Activated T-helper 1 cell treated with anti-CD3 and anti-CD28 coated beads, Interleukin-12 subunit alpha, Interleukin-12 subunit beta, Interleukin-2, Interleukin-4 antibody, amounts not matched to agents 30 ng/mL and 10 ng/mL and 1 ng/mL, durations not matched to agents 14 hours and 24 hours and 36 hours (primary cell): Measurements from ENCODE around the gene CNDP1. TPM values are rescaled to one million over a fixed set of nuclear protein-coding genes. Genes with fewer than 3 reads are reported as not detected.
A peak's percentile ranks its signal among the peaks of the same experiment; 100 is the strongest.

ENCODE experiments used
- DNase-seq: peaks from one replicate; pipeline ENCODE4 v3.0.0; 2021; ENCODE audit warnings: low spot score
- H3K27ac Mint-ChIP-seq: one replicate; pipeline ENCODE4 v1.8.0; 2021; ENCODE audit warnings: mild to moderate bottlenecking, mixed read lengths
- H3K27me3 Mint-ChIP-seq: one replicate; pipeline ENCODE4 v1.8.0; 2022; ENCODE audit warnings: mild to moderate bottlenecking, moderate library complexity, mixed read lengths; ENCODE audit not compliant: insufficient read depth
- H3K36me3 Mint-ChIP-seq: one replicate; pipeline ENCODE4 v1.8.0; 2021; ENCODE audit warnings: low read depth, mixed read lengths
- H3K4me1 Mint-ChIP-seq: one replicate; pipeline ENCODE4 v1.8.0; 2021; ENCODE audit warnings: low read depth, mixed read lengths
- H3K4me3 Mint-ChIP-seq: one replicate; pipeline ENCODE4 v1.8.0; 2021; ENCODE audit warnings: mild to moderate bottlenecking, moderate library complexity, mixed read lengths
- H3K9me3 Mint-ChIP-seq: one replicate; pipeline ENCODE4 v1.8.0; 2021; ENCODE audit warnings: mixed read lengths
- intact Hi-C: fragments of 100-400 bp; cut with micrococcal nuclease; formaldehyde crosslinking; loops from one replicate; pipeline ENCODE4 v1.15.1; 2024
- total RNA-seq: library from RNA; stranded (reverse); gene quantifications from 2 replicates; pipeline ENCODE4 v1.2.3, GENCODE V29; 2022

The CNDP1 gene, protein sequence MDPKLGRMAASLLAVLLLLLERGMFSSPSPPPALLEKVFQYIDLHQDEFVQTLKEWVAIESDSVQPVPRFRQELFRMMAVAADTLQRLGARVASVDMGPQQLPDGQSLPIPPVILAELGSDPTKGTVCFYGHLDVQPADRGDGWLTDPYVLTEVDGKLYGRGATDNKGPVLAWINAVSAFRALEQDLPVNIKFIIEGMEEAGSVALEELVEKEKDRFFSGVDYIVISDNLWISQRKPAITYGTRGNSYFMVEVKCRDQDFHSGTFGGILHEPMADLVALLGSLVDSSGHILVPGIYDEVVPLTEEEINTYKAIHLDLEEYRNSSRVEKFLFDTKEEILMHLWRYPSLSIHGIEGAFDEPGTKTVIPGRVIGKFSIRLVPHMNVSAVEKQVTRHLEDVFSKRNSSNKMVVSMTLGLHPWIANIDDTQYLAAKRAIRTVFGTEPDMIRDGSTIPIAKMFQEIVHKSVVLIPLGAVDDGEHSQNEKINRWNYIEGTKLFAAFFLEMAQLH
- total RNA-seq = not detected in 2 replicates

DNA sequence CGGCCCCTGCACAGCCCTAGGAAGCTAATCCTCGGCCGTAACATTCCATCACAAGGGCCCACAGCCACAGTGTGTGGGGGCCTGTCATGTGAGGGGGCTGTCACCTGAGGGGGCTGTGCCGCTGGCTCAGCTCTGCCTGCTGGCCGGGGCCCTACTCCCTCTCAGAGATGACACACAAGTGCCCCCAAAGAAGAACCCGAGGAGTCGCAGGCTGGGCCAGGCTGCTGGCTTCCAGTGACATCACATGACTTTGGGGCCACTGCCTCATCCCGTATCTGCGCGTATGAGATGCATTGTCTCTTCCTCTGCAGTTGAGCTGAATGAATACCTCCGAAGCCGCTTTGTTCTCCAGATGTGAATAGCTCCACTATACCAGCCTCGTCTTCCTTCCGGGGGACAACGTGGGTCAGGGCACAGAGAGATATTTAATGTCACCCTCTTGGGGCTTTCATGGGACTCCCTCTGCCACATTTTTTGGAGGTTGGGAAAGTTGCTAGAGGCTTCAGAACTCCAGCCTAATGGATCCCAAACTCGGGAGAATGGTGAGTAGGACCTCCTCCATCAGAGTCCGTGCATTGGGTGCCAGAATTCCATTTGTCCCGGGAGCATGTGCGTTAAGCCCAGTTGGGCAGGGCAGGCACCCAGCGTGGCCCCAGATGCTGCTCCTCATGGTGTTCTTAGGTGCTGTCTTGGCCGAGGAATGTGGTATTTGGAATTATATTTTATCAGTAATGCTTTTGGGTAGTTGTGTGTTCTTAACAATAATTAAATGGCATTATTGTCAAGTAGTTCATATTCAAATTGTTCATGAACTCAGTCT, at the start of gene CNDP1:
TSS of gene CNDP1 (plus strand) at position 351 of the 820 bp plus-strand sequence. CDS start at position 519, 168 bp downstream.
- H3K27me3 Mint-ChIP-seq = peaks cover 3% of the 10 kb centered on the region
- H3K9me3 Mint-ChIP-seq = no peaks in the 10 kb centered on the region
- H3K27ac Mint-ChIP-seq = no peak within 1 kb of the TSS
- H3K4me1 Mint-ChIP-seq = no peaks in the 10 kb centered on the region
- intact Hi-C loops = no loop called here
- DNase-seq = no peak
- H3K4me3 Mint-ChIP-seq = no peak within 1 kb of the TSS
- no peaks in the 10 kb centered on the region for H3K36me3 Mint-ChIP-seq

DNA sequence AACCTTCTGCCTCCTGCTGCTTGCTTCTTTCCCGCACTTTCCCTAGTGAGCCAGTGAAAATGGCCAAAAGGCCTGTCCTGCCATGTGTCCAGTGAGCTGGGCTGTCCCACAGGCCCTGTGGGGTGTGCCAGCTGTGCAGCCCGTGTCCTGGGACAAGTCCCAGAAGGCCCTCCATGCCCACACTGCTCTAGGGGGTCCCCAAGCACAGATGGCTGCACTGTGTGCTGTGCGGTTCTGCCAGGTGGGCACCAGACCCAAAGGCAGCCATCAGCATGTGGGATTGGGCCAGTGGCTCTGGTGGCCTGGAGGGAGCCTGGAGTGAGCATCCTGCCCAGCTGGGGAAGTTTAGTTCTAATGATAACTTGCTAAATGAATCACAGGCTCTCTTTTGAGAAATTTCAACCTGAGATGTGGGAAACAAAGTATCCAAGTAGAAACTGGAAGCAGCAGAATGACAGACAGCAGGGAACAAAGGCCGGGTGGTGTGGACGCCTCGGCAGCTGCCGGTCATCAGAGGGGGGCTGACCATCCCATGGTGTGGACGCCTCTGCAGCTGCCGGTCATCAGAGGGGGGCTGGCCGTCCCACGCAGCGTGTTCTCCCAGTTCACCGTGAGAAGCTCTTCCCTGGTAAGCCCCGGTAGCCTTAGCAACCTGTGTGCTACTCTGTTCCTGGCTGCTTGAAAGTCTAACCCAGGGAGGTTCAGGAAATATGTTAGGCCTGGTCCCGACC, 48.0 kb upstream of the CNDP1 start:
- Mint-ChIP-seq H3K27me3 (peaks cover 7% of the 10 kb centered on the region), H3K4me1 (peaks cover 20% of the 10 kb centered on the region), H3K27ac (peak overlapping the region; percentile 48), H3K36me3 (no peaks in the 10 kb centered on the region), H3K4me3 (no peak overlapping the region), H3K9me3 (no peaks in the 10 kb centered on the region)
- intact Hi-C loops = no loop called here
- no peak for DNase-seq

DNA sequence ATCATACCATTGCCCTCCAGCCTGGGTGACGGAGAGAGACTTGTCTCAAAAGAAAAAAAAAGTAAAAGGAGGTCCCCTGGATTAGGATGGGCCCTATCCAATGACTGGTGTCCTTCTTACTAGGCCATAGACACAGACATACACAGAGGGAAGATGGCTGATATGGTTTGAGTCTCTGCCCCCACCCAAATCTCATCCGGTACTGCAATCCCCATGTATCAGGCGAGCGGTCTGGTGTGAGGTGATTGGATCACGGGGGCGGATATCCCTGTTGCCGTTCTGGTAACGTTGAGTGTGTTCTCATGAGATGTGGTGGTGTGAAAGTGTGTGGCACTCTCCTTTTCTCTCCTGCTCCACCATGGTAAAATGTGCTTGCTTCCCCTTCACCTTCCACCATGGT, 45.9 kb upstream of the CNDP1 start:
- intact Hi-C loops = no loop called here
- Mint-ChIP-seq H3K9me3 (no peaks in the 10 kb centered on the region), H3K27ac (no peak overlapping the region), H3K27me3 (peaks cover 7% of the 10 kb centered on the region), H3K36me3 (no peaks in the 10 kb centered on the region), H3K4me3 (no peak overlapping the region), H3K4me1 (peaks cover 20% of the 10 kb centered on the region)
- DNase-seq = no peak

DNA sequence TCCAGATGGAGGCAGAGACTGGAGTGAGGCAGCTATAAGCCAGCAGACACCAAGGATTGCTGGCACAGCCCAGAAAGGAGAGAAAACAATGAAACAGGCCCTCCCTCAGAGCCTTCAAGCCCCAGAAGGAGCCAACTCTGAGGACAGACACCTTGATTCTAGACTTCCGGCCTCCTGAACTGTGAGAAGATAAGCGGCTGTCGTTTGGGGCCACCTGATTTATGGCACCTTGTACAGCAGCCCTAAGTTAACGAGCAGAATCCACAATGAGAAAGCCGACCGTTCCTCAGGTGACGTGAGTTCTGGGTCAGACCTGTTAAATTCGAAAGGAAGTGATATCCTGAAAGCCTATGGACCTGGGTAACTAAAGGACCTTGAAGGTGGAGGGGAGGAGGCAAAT, 45.4 kb upstream of the CNDP1 start:
- Mint-ChIP-seq H3K36me3 (no peaks in the 10 kb centered on the region), H3K9me3 (no peaks in the 10 kb centered on the region), H3K27me3 (peaks cover 11% of the 10 kb centered on the region), H3K4me3 (no peak overlapping the region), H3K4me1 (peaks cover 20% of the 10 kb centered on the region), H3K27ac (no peak overlapping the region)
- intact Hi-C loops = no loop called here
- DNase-seq = no peak

DNA sequence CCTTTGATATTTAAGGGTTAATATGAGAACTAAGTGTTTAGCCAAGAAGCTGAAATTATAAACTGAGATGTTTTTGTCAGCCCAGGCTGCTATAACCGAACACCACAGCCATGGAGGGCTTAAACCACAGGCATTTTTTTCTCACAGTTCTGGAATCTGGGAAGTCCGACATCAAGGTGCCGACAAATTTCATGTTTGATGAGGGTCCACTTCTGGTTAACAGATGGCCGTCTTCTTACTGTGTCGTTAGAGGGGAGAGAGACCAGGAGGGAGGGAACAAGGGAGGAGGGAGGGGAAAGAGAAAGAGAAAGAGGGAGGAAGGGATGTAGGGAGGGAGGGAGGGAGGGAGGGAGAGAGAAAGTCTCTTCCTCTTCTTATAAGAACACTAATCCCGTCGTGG, 44.6 kb upstream of the CNDP1 start:
- DNase-seq = no peak
- H3K4me1 Mint-ChIP-seq = peaks cover 16% of the 10 kb centered on the region
- no peak overlapping the region for H3K27ac Mint-ChIP-seq
- H3K27me3 Mint-ChIP-seq = peaks cover 14% of the 10 kb centered on the region
- intact Hi-C loops = loop anchor here (5.0 kb wide), 1 partner anchor 117 kb away; no protein-coding TSS in a partner anchor
- no peaks in the 10 kb centered on the region for H3K9me3 Mint-ChIP-seq
- no peaks in the 10 kb centered on the region for H3K36me3 Mint-ChIP-seq
- no peak overlapping the region for H3K4me3 Mint-ChIP-seq

DNA sequence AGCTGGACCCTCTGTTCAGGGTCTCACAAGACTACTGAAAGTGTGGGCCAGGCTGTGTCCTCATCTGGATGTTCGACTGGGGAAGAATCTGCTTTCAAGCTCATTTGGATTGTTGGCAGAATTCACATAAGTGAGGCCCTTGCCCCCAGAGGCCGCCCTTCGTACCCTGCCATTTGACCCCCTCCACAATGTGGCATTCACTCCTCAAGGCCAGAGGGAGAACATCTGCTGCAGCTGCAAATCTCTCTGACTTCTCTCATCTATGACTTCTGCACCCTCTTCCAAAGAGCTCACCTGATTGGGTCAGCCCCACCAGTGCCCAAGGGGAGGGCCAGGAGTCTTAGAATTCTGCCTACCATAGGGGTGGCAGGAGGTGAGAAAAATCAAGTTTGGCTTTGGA, 42.0 kb upstream of the CNDP1 start:
- Mint-ChIP-seq H3K36me3 (peaks cover 5% of the 10 kb centered on the region), H3K4me3 (no peak overlapping the region), H3K9me3 (no peaks in the 10 kb centered on the region), H3K27me3 (peaks cover 16% of the 10 kb centered on the region), H3K27ac (no peak overlapping the region), H3K4me1 (peaks cover 14% of the 10 kb centered on the region)
- DNase-seq = no peak
- intact Hi-C loops = loop anchor here (2.0 to 5.0 kb wide), 2 partner anchors 37 to 120 kb away; no protein-coding TSS in a partner anchor

DNA sequence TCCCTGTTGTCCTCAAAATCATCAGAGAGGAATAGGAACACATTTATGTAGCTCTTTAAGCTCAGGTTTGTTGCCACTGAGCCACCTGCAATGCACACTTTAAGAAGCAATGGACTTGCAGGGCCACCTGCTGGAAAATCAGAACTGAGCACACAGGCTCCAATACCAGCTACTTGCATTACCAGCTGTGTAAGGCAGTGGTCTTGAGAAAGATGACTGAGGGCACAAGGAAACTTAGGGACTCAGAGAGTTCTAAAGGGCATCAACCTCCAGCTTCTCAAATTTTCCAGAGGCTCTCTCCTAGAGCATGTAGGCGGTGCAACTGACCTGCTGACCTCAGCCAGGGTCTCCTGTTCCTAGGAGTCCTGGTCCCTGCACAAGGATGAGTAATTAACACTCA, 40.6 kb upstream of the CNDP1 start:
- DNase-seq = peak; percentile 48
- Mint-ChIP-seq H3K27ac (no peak overlapping the region), H3K27me3 (peaks cover 16% of the 10 kb centered on the region), H3K4me1 (peaks cover 29% of the 10 kb centered on the region), H3K36me3 (peaks cover 8% of the 10 kb centered on the region), H3K4me3 (no peak overlapping the region), H3K9me3 (no peaks in the 10 kb centered on the region)
- intact Hi-C loops = loop anchor here (1.0 to 5.0 kb wide), 5 partner anchors 39 to 453 kb away; no protein-coding TSS in a partner anchor

DNA sequence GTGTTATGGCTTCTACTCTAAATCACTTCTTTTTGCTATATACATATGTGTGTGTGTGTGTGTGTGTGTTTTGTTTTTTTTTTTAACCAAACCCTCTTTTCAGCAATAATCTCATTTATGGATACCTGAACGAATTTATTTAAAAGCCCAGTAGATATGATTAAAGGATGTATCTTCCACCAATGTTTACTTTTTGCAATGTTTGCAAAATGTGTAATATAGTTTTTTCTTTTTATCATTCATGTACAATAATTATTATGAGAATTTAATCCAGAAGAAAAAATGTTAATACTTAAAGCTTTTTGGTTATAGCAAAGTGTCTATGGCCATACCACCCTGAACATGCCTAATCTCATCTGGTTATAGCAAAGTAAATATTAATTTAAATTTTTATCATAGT, 39.8 kb upstream of the CNDP1 start:
- intact Hi-C loops = loop anchor here (5.0 kb wide), 1 partner anchor 122 kb away; no protein-coding TSS in a partner anchor
- Mint-ChIP-seq H3K4me3 (no peak overlapping the region), H3K9me3 (no peaks in the 10 kb centered on the region)

DNA sequence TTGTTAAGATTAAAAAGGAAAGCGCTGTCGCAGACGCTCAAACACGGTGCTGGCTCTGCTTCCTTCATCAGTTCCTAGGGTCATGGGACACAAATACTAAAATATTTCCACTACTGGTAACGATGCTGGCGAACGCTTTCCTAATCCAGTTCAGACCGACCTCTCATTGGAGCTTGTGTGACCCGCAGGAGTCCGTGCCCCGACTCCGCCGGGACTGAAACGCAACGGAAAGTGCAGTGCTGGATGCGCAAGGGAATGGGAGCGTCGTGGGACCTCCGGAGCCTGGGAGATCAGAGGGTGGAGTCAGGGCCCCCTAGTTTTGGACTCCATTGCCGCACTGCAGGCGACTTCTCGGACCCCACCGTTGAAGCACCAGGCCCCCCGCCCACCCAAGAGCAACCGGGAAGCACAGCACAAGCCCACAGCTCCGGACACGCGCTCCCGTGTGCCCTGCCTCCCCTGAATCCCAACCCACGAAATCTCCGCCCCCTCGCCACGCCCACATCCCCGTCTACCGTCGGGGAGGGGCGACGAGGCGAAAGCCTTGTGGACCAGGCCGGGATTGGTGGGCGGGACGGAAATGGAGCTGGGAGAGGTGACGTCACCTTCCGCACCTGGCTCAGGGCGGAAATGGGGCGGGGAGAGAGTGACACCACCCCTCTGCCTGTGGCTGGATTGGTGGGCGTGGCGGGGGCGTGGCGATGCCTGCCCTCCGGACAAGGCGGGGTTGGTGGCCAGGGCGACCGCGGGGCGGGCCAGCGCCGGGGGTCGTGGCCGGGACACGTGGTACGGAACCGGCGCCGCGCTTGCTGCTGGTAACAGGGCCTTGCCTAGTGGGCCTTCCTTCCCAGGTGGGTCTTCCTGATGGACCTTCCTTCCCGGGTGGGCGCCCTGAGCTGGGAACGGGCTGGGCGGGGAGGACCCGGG, 38.5 kb upstream of the CNDP1 start, which contains the start of gene CNDP2:
TSS of gene CNDP2 (plus strand) at position 783 of the 927 bp plus-strand sequence. CDS start 3,611 bp downstream, outside the sequence.
- H3K27me3 Mint-ChIP-seq = peaks cover 9% of the 10 kb centered on the region
- no peaks in the 10 kb centered on the region for H3K9me3 Mint-ChIP-seq
- peak within 1 kb of the TSS; percentile 88 for H3K4me3 Mint-ChIP-seq
- peaks cover 17% of the 10 kb centered on the region for H3K36me3 Mint-ChIP-seq
- peaks cover 49% of the 10 kb centered on the region for H3K4me1 Mint-ChIP-seq
- H3K27ac Mint-ChIP-seq = peak within 1 kb of the TSS; percentile 98
- peak; percentile 99 for DNase-seq
- intact Hi-C loops = loop anchor here (5.0 kb wide), 2 partner anchors 1881 to 1996 kb away; no protein-coding TSS in a partner anchor

More for the DNA sequence above, 39.8 kb upstream of the CNDP1 start:
- Mint-ChIP-seq H3K27me3 (peaks cover 11% of the 10 kb centered on the region), H3K4me1 (peaks cover 37% of the 10 kb centered on the region), H3K36me3 (peaks cover 9% of the 10 kb centered on the region), H3K27ac (no peak overlapping the region)
- no peak for DNase-seq

DNA sequence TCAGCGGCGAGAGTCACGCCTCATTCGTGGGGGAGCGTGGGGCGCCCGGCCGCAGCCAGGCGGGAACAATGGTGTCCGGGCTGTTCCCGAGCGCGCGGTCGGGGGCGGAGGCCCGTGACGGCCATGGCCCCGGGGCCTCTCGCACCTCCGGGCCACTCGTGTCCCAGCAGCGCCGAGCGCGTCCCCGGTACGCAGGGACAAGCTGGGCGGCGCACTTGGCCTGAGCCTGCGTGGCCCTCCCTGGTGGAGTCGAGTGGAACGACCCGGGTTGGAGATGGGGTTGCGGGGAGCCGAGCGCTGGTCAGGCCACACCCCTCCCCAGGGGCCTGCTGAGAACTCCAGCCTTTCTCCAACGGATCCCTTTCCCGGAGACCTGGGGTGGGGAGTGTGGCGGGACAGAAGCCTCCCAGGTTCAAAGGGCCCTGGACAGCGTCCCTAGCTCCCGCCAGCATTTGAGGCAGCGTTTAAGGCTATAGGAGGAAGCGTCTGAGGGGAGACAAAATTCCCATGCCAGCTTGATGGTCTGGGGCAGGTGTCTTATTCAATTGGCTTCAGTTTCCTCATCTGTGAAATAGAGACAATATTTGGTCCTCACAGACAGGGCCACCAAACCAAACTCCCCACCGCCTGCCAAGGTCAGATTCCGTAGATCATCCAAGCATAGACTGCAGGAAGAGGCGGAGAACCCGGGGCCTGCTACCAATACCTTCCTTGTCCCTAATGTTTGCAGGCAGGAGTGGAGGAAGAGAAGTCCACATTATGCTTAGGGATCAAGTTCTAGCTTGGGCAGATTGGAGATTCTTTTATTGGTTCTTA, 37.6 kb upstream of the CNDP1 start:
- H3K9me3 Mint-ChIP-seq = no peaks in the 10 kb centered on the region
- H3K4me1 Mint-ChIP-seq = peaks cover 56% of the 10 kb centered on the region
- H3K36me3 Mint-ChIP-seq = peaks cover 23% of the 10 kb centered on the region
- H3K4me3 Mint-ChIP-seq = peak overlapping the region; percentile 88
- intact Hi-C loops = loop anchor here (5.0 kb wide), 2 partner anchors 1881 to 1996 kb away; no protein-coding TSS in a partner anchor
- DNase-seq = no peak
- peaks cover 9% of the 10 kb centered on the region for H3K27me3 Mint-ChIP-seq
- H3K27ac Mint-ChIP-seq = peak overlapping the region; percentile 98

DNA sequence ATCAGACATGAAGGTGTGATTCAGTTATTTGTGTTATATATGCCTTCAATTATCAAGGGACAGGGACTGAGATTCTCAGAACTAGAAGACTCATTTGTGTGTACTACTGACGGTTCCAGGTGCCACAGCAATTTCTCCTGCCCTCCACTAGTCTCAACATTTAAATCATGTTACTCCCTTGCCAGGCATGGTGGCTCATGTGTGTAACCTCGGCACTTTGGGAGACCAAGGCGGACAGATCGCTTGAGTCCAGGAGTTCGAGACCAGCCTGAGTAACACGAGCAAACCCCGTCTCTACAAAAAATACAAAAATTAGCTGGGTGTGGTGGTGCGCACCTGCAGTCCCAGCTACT, 37.0 kb upstream of the CNDP1 start:
- H3K4me1 Mint-ChIP-seq = peaks cover 56% of the 10 kb centered on the region
- peak overlapping the region; percentile 55 for H3K27ac Mint-ChIP-seq
- intact Hi-C loops = loop anchor here (5.0 kb wide), 2 partner anchors 1880 to 1995 kb away; no protein-coding TSS in a partner anchor
- peaks cover 9% of the 10 kb centered on the region for H3K27me3 Mint-ChIP-seq
- H3K9me3 Mint-ChIP-seq = no peaks in the 10 kb centered on the region
- peak overlapping the region; percentile 88 for H3K4me3 Mint-ChIP-seq
- no peak for DNase-seq
- peaks cover 28% of the 10 kb centered on the region for H3K36me3 Mint-ChIP-seq
